ENCODE data around the gene UBXN4.

GRCh38 chr2:135797497-135798274, 56.0 kb downstream of the UBXN4 start:
- TF ChIP-seq CTCF (IDR thresholded peaks at IDR 0.05) (peak in 2 of 3 experiments; percentile 76 to 78), POLR2A (IDR thresholded peaks at IDR 0.05; ENCODE audit: low read depth) (no peak), POLR2AphosphoS5 (IDR thresholded peaks at IDR 0.05) (no peak), EP300 (IDR thresholded peaks at IDR 0.05) (no peak)
